ENCODE data around the gene UGT1A8. TPM values are rescaled to one million over a fixed set of nuclear protein-coding genes. Genes with fewer than 3 reads are reported as not detected.

Gene UGT1A8
- total and polyA plus RNA-seq, 11 donors, result not detected

GRCh38 chr2:233817995-233818638 lies 200.7 kb downstream of the UGT1A8 start:
- intact Hi-C loops (cut with DNase I), result no loop called here
- H3K4me1 ChIP-seq, result no peaks in the 10 kb centered on the region
- H3K9me3 ChIP-seq, result peaks cover 0 to 8% (median 0%) of the 10 kb centered on the region in 12 donors
- TF ChIP-seq CTCF (IDR thresholded peaks at IDR 0.05), result no peak
- TF ChIP-seq POLR2A (IDR thresholded peaks at IDR 0.05), result no peak
- 83 to 93% (median 92%) methylated on average over 8 to 11 of the region's 11 CpGs for WGBS, 4 donors
- H3K4me3 ChIP-seq, result no peak overlapping the region
- no peak overlapping the region for H3K27ac ChIP-seq
- no peaks in the 10 kb centered on the region for H3K36me3 ChIP-seq
- peaks cover 0 to 6% (median 0%) of the 10 kb centered on the region in 9 donors for H3K27me3 ChIP-seq
- DNase-seq (no peak), ATAC-seq (no peak)

GRCh38 chr2:233818639-233819621 lies 201.5 kb downstream of the UGT1A8 start:
- DNase-seq, result no peak
- 69 to 80% (median 76%) methylated on average over 15 to 17 of the region's 17 CpGs for WGBS, 4 donors

DNA sequence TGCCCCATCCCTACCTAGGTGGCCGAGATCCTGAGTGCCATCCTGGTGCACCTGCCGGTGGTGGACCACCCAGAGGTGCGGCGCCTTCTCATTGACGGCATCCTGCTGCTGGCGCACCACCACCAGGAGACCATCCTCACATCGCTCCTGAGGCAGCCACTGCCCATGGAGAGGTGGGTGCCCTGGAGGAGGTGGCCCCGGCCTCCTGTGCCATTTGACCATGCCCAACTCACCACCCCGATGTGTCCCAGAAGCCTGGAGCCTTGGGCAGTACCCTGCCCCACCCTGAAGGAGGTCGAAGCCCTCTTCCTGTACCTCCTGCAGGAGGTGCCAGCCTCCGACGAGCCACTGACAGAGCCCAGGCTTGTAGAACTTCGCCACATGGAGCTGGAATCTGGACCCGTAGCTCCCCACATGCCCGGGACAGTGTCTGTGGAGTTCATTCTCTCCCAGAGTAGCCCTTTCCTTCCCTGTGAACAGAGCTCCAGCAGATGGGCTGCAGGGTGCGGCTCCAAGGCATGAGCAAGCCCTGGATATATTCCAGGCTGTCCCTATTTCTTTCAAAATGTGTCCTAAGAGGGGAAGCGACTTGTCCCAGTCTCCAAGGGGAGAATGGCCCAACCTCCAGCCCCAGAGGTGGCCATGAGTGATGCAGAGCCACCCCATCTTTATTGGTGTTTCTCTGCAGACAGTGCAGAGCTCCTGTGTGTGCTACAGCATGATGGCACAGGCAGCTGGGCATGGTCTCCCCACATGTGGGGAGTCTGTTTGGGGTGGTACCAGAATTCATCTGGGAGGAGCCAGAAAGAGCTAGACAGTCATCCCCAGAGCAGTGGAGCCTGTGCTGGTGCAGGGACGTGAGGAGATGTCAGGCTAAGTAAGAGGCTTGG lies 202.7 kb downstream of the UGT1A8 start:
- 78 to 84% (median 81%) methylated on average over 14 to 18 of the region's 18 CpGs for WGBS, 4 donors

More at GRCh38 chr2:233818639-233819621, 201.5 kb downstream of the UGT1A8 start:
- H3K4me1 ChIP-seq, result no peaks in the 10 kb centered on the region
- H3K36me3 ChIP-seq, result no peaks in the 10 kb centered on the region
- ATAC-seq, result peak in 1 of 4 donors; percentile 10
- H3K27me3 ChIP-seq, result peaks cover 0 to 6% (median 0%) of the 10 kb centered on the region in 9 donors
- no peak overlapping the region for H3K4me3 ChIP-seq
- H3K9me3 ChIP-seq, result peaks cover 0 to 8% (median 0%) of the 10 kb centered on the region in 12 donors
- TF ChIP-seq POLR2A (IDR thresholded peaks at IDR 0.05), result no peak
- no peak for TF ChIP-seq CTCF (IDR thresholded peaks at IDR 0.05)
- intact Hi-C loops (cut with DNase I), result no loop called here
- no peak overlapping the region for H3K27ac ChIP-seq

More for the DNA sequence above, 202.7 kb downstream of the UGT1A8 start:
- no peak for TF ChIP-seq POLR2A (IDR thresholded peaks at IDR 0.05)
- TF ChIP-seq CTCF (IDR thresholded peaks at IDR 0.05), result no peak
- intact Hi-C loops (cut with DNase I), result no loop called here
- H3K4me3 ChIP-seq, result no peak overlapping the region
- ATAC-seq (no peak), DNase-seq (no peak)
- H3K9me3 ChIP-seq, result peaks cover 0 to 8% (median 0%) of the 10 kb centered on the region in 12 donors
- H3K36me3 ChIP-seq, result no peaks in the 10 kb centered on the region
- H3K27me3 ChIP-seq, result peaks cover 0 to 6% (median 0%) of the 10 kb centered on the region in 9 donors
- H3K27ac ChIP-seq, result no peak overlapping the region
- H3K4me1 ChIP-seq, result no peaks in the 10 kb centered on the region

Data from heart left ventricle (tissue), 16 donors.